Mesothelial cell of epicardium (in vitro differentiated cells): ENCODE results near the gene TULP1. TPM values are rescaled to one million over a fixed set of nuclear protein-coding genes. Genes with fewer than 3 reads are reported as not detected.

Experiments used
- DNase-seq, 2 experiments: peaks; one replicate each; pipeline ENCODE4 v3.0.0; 2021; ENCODE audit warnings: low spot score in 2 of 2; ENCODE audit not compliant: unreplicated experiment in 2 of 2
- H3K27ac Mint-ChIP-seq: 2 replicates; pipeline ENCODE4 v1.8.0; 2021; ENCODE audit warnings: mixed read lengths
- H3K27me3 Mint-ChIP-seq: 2 replicates; pipeline ENCODE4 v1.8.0; 2021; ENCODE audit warnings: low read depth, mixed read lengths
- H3K36me3 Mint-ChIP-seq: 2 replicates; pipeline ENCODE4 v1.8.0; 2021; ENCODE audit warnings: mixed read lengths
- H3K4me1 Mint-ChIP-seq: 2 replicates; pipeline ENCODE4 v1.8.0; 2021; ENCODE audit warnings: mixed read lengths
- H3K4me3 Mint-ChIP-seq: 2 replicates; pipeline ENCODE4 v1.8.0; 2021; ENCODE audit warnings: mild to moderate bottlenecking, moderate library complexity, mixed read lengths
- H3K9me3 Mint-ChIP-seq: 2 replicates; pipeline ENCODE4 v1.8.0; 2021; ENCODE audit warnings: mixed read lengths
- total RNA-seq: library from RNA; stranded (reverse); gene quantifications from 3 replicates; pipeline ENCODE4 v1.2.1, GENCODE V29; 2021
- TF ChIP-seq, protein P1 (sequence below): fragments of 200-600 bp; sonication (generic); IDR thresholded peaks from one replicate; pipeline ENCODE4 v1.5.0; 2021; ENCODE audit warnings: antibody characterized with exemption; ENCODE audit not compliant: unreplicated experiment

TULP1 gene
- total RNA-seq, 1 donor from 2014 or later = 17.7 TPM

DNA sequence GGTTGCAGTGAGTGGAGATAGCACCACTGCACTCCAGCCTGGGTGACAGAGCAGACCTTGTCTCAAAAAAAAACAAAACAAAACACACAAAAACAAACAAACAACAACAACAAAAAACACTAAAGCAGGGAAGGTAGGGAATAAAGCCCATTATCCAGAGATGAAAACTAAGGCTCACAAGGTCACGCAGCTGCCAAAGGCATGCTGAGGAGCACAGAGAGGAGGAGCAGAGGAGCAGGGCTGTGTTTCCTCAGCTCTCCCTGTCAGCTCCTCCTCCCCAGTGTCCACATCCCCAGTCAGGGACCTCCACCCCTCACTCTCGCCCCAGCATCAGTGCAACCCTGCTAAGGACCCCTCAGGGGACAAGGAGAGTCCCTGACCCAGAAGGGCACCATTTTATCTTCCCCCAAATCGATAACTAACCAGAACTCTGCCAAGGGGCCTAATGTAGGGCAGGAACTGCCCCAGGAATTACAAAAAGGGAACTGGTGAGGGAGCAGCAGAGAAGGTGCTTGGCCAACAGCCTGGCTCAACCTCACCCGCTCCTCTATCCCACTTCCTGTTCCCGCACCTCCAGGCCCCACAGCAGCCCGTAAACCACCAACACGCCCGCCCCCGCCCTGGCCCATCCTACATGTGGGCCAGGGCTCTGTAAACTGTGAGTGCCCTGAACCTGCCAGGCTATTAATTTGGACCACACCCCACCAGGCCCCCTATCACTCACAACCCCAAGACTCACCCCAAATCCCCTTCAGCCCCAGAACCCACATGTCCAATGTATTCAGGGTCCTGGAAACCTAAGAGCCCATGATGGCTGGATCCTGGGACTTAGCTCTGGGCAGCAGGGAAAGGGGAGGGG lies 24.8 kb downstream of the TULP1 start:
- TF ChIP-seq, protein P1, sequence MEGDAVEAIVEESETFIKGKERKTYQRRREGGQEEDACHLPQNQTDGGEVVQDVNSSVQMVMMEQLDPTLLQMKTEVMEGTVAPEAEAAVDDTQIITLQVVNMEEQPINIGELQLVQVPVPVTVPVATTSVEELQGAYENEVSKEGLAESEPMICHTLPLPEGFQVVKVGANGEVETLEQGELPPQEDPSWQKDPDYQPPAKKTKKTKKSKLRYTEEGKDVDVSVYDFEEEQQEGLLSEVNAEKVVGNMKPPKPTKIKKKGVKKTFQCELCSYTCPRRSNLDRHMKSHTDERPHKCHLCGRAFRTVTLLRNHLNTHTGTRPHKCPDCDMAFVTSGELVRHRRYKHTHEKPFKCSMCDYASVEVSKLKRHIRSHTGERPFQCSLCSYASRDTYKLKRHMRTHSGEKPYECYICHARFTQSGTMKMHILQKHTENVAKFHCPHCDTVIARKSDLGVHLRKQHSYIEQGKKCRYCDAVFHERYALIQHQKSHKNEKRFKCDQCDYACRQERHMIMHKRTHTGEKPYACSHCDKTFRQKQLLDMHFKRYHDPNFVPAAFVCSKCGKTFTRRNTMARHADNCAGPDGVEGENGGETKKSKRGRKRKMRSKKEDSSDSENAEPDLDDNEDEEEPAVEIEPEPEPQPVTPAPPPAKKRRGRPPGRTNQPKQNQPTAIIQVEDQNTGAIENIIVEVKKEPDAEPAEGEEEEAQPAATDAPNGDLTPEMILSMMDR = no peak
- Mint-ChIP-seq H3K27me3 (no peaks in the 10 kb centered on the region), H3K9me3 (no peaks in the 10 kb centered on the region), H3K4me1 (peaks cover 68% of the 10 kb centered on the region), H3K36me3 (peaks cover 7% of the 10 kb centered on the region), H3K4me3 (peak overlapping the region; percentile 18), H3K27ac (peak overlapping the region; percentile 99)
- DNase-seq = no peak

DNA sequence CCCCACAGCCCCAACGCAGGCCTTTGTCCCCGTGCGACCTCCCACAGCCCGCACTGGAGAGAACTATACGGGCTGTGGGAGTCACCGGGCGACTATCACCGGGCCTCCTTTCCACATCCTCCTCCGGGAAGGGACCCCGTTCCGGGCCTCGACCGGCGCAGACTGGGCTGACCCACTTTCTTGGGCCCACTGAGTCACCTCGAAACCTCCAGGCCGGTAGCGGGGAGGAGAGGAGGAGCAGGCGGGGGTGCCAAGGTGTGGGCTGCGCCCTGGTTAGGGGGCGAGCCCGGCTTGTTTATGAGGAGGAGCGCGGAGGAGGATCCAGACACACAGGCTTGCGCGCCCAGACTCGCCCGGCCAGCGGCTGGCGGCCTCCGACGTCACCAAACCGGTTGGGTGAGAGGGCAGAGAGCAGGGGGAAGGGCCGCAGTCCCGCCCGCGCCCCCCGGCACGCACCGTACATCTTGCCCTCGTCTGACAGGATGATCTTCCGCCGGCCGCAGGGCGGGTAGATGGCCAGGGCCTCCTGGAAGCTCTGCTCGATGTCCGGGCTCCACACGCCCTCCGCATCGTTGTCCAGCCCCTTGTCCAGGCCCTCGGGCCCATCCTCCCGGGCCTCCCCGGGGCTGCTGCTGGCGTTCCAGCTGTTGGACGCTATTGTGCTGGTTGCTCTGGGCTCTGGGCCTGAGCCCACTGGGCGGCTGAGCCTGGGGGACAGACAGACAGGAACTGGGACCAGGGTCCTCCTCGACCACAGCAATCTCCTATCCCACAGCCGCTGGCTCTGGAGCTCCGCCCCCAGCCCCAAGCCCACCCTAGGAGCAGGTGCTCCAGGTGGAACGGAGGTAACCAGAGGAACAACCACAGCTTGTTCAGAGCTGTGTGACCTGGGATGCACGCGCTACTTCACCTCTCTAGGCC lies 26.4 kb downstream of the TULP1 start:
- DNase-seq = peak; percentile 76 to 89
- Mint-ChIP-seq H3K4me3 (peak overlapping the region; percentile 49), H3K9me3 (no peaks in the 10 kb centered on the region), H3K36me3 (peaks cover 9% of the 10 kb centered on the region), H3K27ac (peak overlapping the region; percentile 99), H3K4me1 (peaks cover 56% of the 10 kb centered on the region), H3K27me3 (no peaks in the 10 kb centered on the region)
- TF ChIP-seq, protein P1 = no peak

DNA sequence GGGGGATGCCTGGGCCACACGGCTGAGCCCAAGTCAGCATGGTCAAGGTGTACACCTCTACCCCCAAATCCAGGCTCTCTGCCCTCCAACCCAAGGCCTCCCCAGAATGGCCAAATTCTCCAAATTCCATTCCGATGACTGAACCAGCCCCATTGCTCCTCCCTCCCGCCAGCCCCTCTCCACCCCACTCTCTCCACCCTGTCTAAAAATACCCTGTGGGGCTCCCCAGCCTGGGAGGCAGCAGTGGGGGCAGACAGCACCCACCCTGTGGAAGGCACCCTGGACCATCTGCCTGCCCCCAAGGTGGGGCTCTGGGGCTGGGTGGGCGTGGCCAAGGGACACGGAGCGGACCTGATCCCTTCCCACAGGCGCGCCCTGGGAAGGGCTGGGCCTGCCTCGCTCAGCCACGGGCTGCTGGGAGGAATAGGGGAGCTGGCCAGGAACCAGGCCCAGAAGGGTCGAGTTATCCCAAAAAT lies 27.3 kb downstream of the TULP1 start:
- Mint-ChIP-seq H3K4me3 (peak overlapping the region; percentile 49), H3K36me3 (peaks cover 9% of the 10 kb centered on the region), H3K27ac (peak overlapping the region; percentile 99), H3K27me3 (no peaks in the 10 kb centered on the region), H3K9me3 (no peaks in the 10 kb centered on the region), H3K4me1 (peaks cover 50% of the 10 kb centered on the region)
- DNase-seq = peak in 1 of 2 experiments; percentile 63
- TF ChIP-seq, protein P1 = no peak

DNA sequence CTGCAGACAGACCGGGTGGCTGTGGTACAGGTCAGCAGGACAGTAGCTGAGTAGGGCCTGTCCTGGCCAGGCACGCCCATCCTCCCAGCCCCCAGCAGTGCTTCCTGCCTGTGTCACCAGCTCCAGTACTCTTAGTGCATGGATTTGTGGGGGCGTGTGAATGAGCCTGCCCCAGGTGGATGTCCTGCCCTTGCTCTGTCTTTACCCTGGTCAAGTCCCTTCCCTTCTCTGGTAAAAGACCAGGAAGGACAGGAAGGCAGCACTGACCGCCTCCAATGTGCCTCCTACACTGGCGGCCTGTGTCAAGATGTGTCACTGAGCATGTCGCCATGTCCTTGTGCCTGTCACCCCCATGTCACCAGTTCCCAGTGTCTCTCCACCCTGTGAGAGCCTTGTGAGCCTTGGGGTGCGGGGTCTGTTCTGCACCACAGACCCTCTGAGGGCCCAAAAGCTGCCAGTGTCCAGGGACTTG lies 27.7 kb downstream of the TULP1 start:
- TF ChIP-seq, protein P1 = no peak
- Mint-ChIP-seq H3K27me3 (no peaks in the 10 kb centered on the region), H3K4me3 (peak overlapping the region; percentile 49), H3K9me3 (no peaks in the 10 kb centered on the region), H3K4me1 (peaks cover 47% of the 10 kb centered on the region), H3K36me3 (peaks cover 9% of the 10 kb centered on the region), H3K27ac (peak overlapping the region; percentile 99)
- no peak for DNase-seq

DNA sequence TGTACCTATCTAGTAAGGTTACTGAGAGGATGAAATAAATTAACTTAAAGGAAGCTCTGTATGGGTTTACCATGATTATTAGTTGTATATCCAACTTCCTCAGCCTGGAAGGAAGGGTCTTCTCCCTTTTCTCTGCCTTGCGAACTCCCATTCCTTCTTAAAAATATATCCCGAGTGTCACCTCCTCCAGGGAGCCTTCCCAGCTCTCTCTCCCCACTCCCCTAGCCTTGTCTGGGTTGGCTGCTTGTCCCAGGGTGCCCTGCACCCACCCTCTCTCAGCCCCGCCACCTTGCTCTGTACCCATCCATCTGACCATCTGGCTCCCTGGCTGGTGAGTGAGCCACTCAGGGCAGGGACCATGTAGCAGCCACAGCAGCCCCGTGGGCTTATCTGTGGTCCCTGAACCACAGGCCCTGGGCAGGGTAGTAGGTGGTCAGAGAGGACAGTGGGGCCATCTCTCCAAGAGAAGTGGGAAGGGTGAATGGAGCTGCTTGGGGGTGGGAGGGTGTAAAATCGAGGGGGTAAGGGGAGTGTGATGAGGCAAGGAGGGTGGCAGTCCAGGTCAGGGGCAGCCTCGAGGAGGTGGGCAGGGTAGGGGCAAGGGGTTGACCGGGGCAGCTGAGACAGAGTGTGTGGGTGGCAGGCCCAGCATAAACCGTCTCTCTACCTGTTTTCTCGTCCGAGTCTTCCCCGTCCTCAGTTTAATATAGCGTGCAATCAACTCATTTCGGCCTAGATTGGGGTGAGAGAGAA lies 28.6 kb downstream of the TULP1 start:
- peaks cover 45% of the 10 kb centered on the region for H3K4me1 Mint-ChIP-seq
- no peak for DNase-seq
- H3K27ac Mint-ChIP-seq = peak overlapping the region; percentile 99
- TF ChIP-seq, protein P1 = no peak
- no peaks in the 10 kb centered on the region for H3K9me3 Mint-ChIP-seq
- peaks cover 10% of the 10 kb centered on the region for H3K36me3 Mint-ChIP-seq
- H3K27me3 Mint-ChIP-seq = no peaks in the 10 kb centered on the region
- no peak overlapping the region for H3K4me3 Mint-ChIP-seq
